ENCODE data around the gene PSIP1.

PSIP1 gene

DNA sequence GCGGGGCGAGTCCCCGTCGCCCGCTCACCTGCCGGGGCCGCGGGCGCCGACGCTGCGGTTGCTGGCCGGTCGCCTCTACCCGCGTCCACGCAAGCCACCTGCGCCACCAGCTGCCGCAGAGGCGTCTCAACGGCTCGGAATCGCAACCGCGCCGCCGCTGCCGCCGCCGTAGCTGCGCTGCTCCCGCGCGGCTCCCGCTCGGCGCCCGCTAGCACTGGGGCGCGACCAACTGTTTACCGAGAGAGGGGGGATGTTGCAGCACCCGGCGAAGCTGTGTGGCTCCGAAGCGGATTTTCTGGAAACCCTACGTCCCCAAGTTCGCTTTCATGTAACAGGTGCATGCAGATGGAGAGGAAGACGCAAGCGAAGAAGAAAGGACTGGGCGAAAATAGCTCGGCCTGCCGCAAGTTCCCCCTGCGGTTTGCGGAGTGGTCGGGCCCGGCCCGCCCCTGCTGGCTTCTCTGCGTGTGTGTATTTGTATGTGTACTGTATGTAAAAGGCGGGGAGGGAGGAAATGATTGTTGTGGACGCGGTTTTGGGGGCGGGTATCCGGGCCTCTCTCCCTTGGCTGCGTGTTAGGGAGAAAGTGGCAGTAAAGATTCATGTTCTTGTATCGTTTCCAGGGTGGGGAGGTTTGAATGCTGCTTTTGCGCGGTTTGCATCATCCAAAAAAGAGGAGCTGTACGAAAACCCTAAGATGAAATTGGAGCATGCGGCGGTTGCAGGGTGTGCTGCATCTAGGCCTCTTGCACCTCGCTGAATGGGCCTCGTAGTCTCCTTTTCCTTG is at the start of gene PSIP1:
TSS of gene PSIP1 (minus strand) at position 182 of the 787 bp plus-strand sequence. CDS start 782 bp downstream, outside the sequence.
- TF ChIP-seq, protein P1, sequence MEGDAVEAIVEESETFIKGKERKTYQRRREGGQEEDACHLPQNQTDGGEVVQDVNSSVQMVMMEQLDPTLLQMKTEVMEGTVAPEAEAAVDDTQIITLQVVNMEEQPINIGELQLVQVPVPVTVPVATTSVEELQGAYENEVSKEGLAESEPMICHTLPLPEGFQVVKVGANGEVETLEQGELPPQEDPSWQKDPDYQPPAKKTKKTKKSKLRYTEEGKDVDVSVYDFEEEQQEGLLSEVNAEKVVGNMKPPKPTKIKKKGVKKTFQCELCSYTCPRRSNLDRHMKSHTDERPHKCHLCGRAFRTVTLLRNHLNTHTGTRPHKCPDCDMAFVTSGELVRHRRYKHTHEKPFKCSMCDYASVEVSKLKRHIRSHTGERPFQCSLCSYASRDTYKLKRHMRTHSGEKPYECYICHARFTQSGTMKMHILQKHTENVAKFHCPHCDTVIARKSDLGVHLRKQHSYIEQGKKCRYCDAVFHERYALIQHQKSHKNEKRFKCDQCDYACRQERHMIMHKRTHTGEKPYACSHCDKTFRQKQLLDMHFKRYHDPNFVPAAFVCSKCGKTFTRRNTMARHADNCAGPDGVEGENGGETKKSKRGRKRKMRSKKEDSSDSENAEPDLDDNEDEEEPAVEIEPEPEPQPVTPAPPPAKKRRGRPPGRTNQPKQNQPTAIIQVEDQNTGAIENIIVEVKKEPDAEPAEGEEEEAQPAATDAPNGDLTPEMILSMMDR (IDR thresholded peaks at IDR 0.05; ENCODE audit: low read depth, low read length) = no peak

GRCh38 chr9:15553528-15553898 is 42.7 kb upstream of the PSIP1 start:
- DNase-seq (ENCODE audit: low read depth, low spot score) = no peak
- in situ Hi-C loops (cut with HindIII; ENCODE audit: low sequenced_read_pairs) = no loop called here
- TF ChIP-seq, protein P1 (IDR thresholded peaks at IDR 0.05; ENCODE audit: low read depth, low read length) = no peak
- peak overlapping the region; percentile 78 for H3K4me3 ChIP-seq (ENCODE audit: low read depth, low read length)

More for the DNA sequence above, at the start of gene PSIP1:
- in situ Hi-C loops (cut with HindIII; ENCODE audit: low sequenced_read_pairs) = loop anchor here (10.0 kb wide), 1 partner anchor 86 kb away; the partner anchor contains the start of gene SNAPC3
- H3K4me3 ChIP-seq (ENCODE audit: low read depth, low read length) = peak within 1 kb of the TSS; percentile 82
- DNase-seq (ENCODE audit: low read depth, low spot score) = peak; percentile 88

GRCh38 chr9:15552636-15553527 is 42.1 kb upstream of the PSIP1 start, which contains the start of gene CCDC171:
TSS of gene CCDC171 (plus strand) at chr9:15553043. CDS start at chr9:15564089, 11,046 bp downstream.
- H3K4me3 ChIP-seq (ENCODE audit: low read depth, low read length) = peak within 1 kb of the TSS; percentile 78
- TF ChIP-seq, protein P1 (IDR thresholded peaks at IDR 0.05; ENCODE audit: low read depth, low read length) = no peak
- in situ Hi-C loops (cut with HindIII; ENCODE audit: low sequenced_read_pairs) = no loop called here
- peak; percentile 97 for DNase-seq (ENCODE audit: low read depth, low spot score)

DNA sequence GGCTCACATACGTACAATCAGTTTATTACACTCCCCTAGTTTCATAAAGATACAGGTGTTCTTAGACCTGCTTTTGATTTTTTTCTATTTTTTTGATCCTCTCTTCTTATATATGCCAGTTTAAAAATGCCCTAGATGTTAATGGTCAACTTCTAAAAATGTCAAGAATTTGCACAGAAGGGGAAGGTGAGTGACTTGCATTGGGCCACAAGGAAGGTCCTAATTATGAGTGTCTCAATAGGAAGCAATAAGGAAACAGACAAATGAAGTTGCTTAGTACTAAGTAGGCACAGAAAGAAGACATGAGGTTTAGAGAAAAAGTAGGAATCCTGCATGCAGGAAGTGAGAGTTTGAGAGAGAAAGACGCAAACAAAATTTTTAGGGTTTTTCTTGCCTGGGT is 38.8 kb upstream of the PSIP1 start:
- no peak for DNase-seq (ENCODE audit: low read depth, low spot score)
- TF ChIP-seq, protein P1 (IDR thresholded peaks at IDR 0.05; ENCODE audit: low read depth, low read length) = no peak
- in situ Hi-C loops (cut with HindIII; ENCODE audit: low sequenced_read_pairs) = no loop called here
- no peak overlapping the region for H3K4me3 ChIP-seq (ENCODE audit: low read depth, low read length)

- no peak for DNase-seq (ENCODE audit: low read depth, low spot score)
- TF ChIP-seq, protein P1 (IDR thresholded peaks at IDR 0.05; ENCODE audit: low read depth, low read length) = no peak
- H3K4me3 ChIP-seq (ENCODE audit: low read depth, low read length) = no peak overlapping the region
- in situ Hi-C loops (cut with HindIII; ENCODE audit: low sequenced_read_pairs) = no loop called here
Measured at GRCh38 chr9:15543047-15543813, 32.5 kb upstream of the PSIP1 start.

DNA sequence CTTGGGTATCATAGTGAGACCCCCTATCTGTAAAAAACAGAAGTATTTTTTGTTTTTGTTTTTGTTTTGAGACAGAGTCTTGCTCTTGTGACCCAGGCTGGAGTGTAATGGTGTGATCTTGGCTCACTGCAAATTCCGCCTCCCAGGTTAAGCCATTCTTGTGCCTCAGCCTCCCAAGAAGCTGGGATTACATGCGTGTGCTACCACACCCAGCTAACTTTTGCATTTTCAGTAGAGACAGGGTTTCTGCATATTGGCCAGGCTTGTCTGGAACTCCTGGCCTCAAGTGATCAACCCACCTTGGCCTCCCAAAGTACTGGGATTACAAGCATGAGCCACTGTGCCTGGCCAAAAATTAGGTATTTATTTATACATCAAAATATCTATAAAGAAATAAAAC is 31.9 kb upstream of the PSIP1 start:
- DNase-seq (ENCODE audit: low read depth, low spot score) = no peak
- H3K4me3 ChIP-seq (ENCODE audit: low read depth, low read length) = no peak overlapping the region
- in situ Hi-C loops (cut with HindIII; ENCODE audit: low sequenced_read_pairs) = no loop called here
- TF ChIP-seq, protein P1 (IDR thresholded peaks at IDR 0.05; ENCODE audit: low read depth, low read length) = no peak
